ENCODE data around the gene FBXW12. TPM values are rescaled to one million over a fixed set of nuclear protein-coding genes. Genes with fewer than 3 reads are reported as not detected.
"Not testable (repeated sequence)": the region's sequence is repeated elsewhere in the genome, so short reads cannot be mapped to it uniquely, and the experiment has no call there.

FBXW12 gene, protein sequence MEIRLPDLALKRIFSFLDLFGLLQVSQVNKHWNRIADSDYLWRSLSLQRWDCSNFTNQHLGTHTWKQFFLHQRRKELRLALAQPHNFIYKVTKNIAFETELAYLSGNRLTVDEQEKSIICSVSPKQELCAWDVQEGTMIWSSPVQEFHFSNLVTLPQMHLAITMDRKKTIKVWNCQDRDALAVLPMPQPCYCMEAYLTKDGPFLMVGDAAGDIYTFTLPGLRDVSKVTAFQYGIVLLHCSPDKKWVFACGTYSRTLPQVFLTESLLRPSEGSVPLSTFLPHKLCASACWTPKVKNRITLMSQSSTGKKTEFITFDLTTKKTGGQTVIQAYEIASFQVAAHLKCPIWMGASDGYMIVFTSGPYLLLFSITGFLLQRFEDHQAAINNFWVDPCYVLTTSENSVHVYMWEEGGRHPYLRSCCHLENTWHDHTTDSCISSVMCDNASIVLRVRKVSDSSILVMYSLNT
- polyA plus RNA-seq (2013, experiment 1 of 2), result 0.85 TPM
- polyA plus RNA-seq (2013, experiment 2 of 2), result 0.84 TPM

DNA sequence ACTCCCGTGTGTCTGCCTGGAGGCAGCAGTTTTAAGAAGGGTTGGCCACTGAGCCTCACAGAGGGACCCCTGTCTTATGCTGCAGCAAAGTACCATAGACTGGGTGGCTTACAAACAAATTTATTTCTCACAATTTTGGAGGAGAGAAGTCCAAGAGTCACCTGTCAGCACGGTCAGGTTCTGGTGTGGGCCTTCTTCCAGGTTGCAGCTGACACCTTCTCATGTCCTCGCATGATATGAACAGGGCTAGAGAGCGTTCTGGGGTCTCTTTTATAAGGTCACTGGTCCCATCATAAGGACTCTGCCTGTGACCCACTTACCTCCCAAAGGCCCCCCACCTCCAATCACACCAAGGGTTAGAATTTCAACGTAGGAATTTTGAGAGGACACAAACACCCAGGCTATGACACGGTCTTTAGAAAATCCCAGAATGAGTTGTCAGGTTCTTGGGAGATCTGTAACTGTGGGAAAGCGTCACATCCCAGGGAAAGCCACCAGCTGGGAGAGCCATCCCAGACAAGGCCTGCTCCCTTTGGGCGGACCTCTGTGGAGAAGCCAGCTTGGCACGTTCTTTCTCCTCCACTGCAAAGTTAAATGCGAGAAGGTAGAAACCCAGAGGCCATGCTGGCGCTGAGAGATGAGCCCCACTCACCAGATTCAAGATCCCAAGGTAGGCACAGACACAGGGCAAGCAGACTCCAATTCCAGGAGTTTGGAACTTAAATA lies at the start of gene FBXW12:
Gene FBXW12, plus strand, starts transcription at position 569 of the 726 bp plus-strand sequence. CDS start 549 bp downstream, outside the sequence.
- no peak within 1 kb of the TSS for H2AK5ac ChIP-seq (ENCODE audit: low read depth, low read length)
- H3K27ac ChIP-seq (replicated peaks; ENCODE audit: low read length), result no peak within 1 kb of the TSS
- no peaks in the 10 kb centered on the region for H3K36me3 ChIP-seq (replicated peaks in 1 of 2; ENCODE audit: control insufficient read depth in 2 of 2, insufficient read depth in 2 of 2, low read length in 2 of 2)
- no peaks in the 10 kb centered on the region for H3K79me1 ChIP-seq (ENCODE audit: low read depth, low read length)
- no CpG with 5 or more reads among the region's 11 CpGs for WGBS, 2 donors (ENCODE audit: extremely low coverage in 2 of 2, insufficient read length in 2 of 2, insufficient replicate concordance in 1 of 2)
- no peak within 1 kb of the TSS for H3K9ac ChIP-seq (ENCODE audit: low read depth, low read length, poor library complexity)
- no peak within 1 kb of the TSS for H3K23ac ChIP-seq (ENCODE audit: low read depth, low read length, poor library complexity)
- H2BK120ac ChIP-seq (ENCODE audit: low read depth, low read length), result no peak within 1 kb of the TSS
- DNase-seq (ENCODE audit: low spot score), result no peak
- H4K91ac ChIP-seq (ENCODE audit: low read depth, low read length, poor library complexity), result no peak within 1 kb of the TSS
- no peak within 1 kb of the TSS for H2BK5ac ChIP-seq (ENCODE audit: low read length)
- H3K4ac ChIP-seq (ENCODE audit: low read length), result no peak within 1 kb of the TSS
- H3K27me3 ChIP-seq (ENCODE audit: control insufficient read depth in 3 of 3, insufficient read depth in 3 of 3, low read depth in 1 of 3, low read length in 3 of 3), result peaks cover 0 to 21% (median 0%) of the 10 kb centered on the region in 3 experiments
- H3K4me1 ChIP-seq (ENCODE audit: control insufficient read depth in 2 of 2, insufficient read depth in 1 of 2, low read depth in 1 of 2, low read length in 2 of 2), result peaks cover 3 to 12% of the 10 kb centered on the region in 2 donors
- no peak within 1 kb of the TSS for H2BK15ac ChIP-seq (ENCODE audit: low read length)
- H3K4me3 ChIP-seq (ENCODE audit: low read length in 2 of 2), result no peak within 1 kb of the TSS
- no peak within 1 kb of the TSS for H3K4me2 ChIP-seq (ENCODE audit: insufficient read depth, low read length, poor library complexity, severe bottlenecking)
- H2AFZ ChIP-seq (ENCODE audit: low read length), result no peak within 1 kb of the TSS
- no peak within 1 kb of the TSS for H3K14ac ChIP-seq (ENCODE audit: low read length)
- no peak within 1 kb of the TSS for H4K8ac ChIP-seq (ENCODE audit: low read depth, low read length)
- H3K18ac ChIP-seq (ENCODE audit: low read length), result no peak within 1 kb of the TSS
- H2BK12ac ChIP-seq (ENCODE audit: low read length), result no peak within 1 kb of the TSS
- H3K9me3 ChIP-seq (replicated peaks in 1 of 2; ENCODE audit: control insufficient read depth in 2 of 2, insufficient read depth in 1 of 2, low read depth in 1 of 2, low read length in 2 of 2), result no peaks in the 10 kb centered on the region

DNA sequence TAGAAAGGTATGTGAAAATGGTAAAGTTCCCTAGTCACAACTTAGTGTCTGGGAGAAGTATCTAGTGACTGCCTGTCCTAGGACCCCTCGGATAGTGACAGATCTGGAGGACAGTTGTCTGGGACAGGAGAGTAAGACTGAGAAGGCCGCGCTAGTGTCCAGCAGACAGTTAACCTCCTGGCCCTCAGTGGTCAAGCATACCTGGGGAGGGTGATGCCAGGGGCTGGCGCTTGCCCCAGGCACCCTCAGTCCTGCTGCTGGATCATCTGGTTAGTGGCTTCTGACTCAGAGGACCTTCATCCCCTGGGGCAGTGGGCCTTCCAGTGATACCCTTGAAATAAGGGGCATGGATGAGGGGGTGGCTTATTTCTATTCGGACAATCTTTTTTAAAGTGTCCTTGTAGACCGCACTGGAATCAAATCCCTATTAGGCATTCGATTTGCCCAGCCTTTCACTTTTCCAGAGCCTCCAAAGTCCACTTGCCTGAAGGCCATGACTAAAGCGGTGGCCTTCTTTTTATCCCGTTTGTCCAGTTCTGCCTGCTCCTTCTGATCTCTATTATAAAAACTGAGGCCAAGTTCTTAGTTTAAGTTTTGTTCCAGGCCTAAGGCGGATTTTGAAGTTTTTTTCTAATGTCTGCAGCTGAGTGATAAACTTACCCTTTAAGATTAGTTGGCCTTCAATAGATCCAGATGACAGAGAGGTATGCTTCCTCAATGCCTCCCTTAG lies 40.1 kb upstream of the FBXW12 start:
- not testable (repeated sequence) for H3K14ac ChIP-seq (ENCODE audit: low read length); H3K23ac ChIP-seq (ENCODE audit: low read depth, low read length, poor library complexity)
- no CpG with 5 or more reads among the region's 10 CpGs for WGBS, 2 donors (ENCODE audit: extremely low coverage in 2 of 2, insufficient read length in 2 of 2, insufficient replicate concordance in 1 of 2)

DNA sequence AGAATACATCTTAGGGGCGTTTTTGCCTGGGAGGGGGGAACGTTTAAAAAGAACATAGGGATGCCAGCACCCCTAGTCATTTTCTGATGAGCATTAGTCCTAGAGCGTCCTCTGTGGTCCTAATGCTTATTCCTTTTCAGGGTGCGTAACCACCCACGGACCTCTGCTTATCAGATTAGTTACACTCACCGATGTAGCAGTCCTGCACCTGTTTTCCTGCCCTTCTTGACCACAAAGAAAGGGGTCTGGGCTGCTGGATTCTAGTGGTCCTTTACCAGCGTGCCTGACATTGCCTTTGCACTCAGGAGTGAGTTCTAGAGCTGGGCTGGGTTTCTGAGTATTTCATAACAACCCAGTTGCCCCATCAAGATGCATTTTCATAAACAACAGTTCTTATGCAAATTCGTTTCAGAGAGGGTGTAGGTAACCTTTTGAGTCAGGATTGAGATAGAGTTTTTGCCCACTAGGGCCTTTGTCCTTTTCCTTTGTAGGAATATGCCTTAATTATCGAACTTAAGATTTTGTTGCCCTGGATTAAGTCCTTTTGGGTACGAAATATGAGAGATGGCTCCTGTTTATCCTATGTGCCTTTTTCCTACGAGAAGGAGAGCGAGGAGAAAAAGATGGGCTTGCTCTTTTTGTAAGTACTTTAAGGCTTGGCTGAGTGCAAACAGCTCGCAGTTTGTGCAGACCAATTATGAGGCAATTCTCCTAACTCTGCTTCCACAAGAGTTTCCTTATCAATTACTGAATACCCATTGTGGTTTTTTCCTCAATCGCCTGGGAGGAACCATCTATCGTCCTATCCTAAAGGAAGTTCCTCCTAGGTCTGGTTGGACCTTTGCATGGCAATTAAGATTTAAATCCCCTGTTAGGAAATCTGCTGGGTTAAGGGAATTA lies 38.4 kb upstream of the FBXW12 start, which contains the start of gene SPINK8:
Gene SPINK8, minus strand, starts transcription at position 316 of the 900 bp plus-strand sequence. CDS start 5,320 bp downstream, outside the sequence.
- no CpG with 5 or more reads among the region's 15 CpGs for WGBS, 2 donors (ENCODE audit: extremely low coverage in 2 of 2, insufficient read length in 2 of 2, insufficient replicate concordance in 1 of 2)
- not testable (repeated sequence) for H3K36me3 ChIP-seq (replicated peaks in 1 of 2; ENCODE audit: control insufficient read depth in 2 of 2, insufficient read depth in 2 of 2, low read length in 2 of 2); H3K18ac ChIP-seq (ENCODE audit: low read length); H3K27ac ChIP-seq (replicated peaks; ENCODE audit: low read length); H2BK15ac ChIP-seq (ENCODE audit: low read length); H2BK120ac ChIP-seq (ENCODE audit: low read depth, low read length); DNase-seq (ENCODE audit: low spot score); H3K4me3 ChIP-seq (ENCODE audit: low read length in 2 of 2); H3K4ac ChIP-seq (ENCODE audit: low read length); H3K23ac ChIP-seq (ENCODE audit: low read depth, low read length, poor library complexity); H3K9ac ChIP-seq (ENCODE audit: low read depth, low read length, poor library complexity); H3K79me1 ChIP-seq (ENCODE audit: low read depth, low read length); H2AFZ ChIP-seq (ENCODE audit: low read length); H2AK5ac ChIP-seq (ENCODE audit: low read depth, low read length); H2BK5ac ChIP-seq (ENCODE audit: low read length); H3K9me3 ChIP-seq (replicated peaks in 1 of 2; ENCODE audit: control insufficient read depth in 2 of 2, insufficient read depth in 1 of 2, low read depth in 1 of 2, low read length in 2 of 2); H4K91ac ChIP-seq (ENCODE audit: low read depth, low read length, poor library complexity); H3K27me3 ChIP-seq (ENCODE audit: control insufficient read depth in 3 of 3, insufficient read depth in 3 of 3, low read depth in 1 of 3, low read length in 3 of 3); H3K4me2 ChIP-seq (ENCODE audit: insufficient read depth, low read length, poor library complexity, severe bottlenecking); H2BK12ac ChIP-seq (ENCODE audit: low read length); H3K4me1 ChIP-seq (ENCODE audit: control insufficient read depth in 2 of 2, insufficient read depth in 1 of 2, low read depth in 1 of 2, low read length in 2 of 2); H3K14ac ChIP-seq (ENCODE audit: low read length); H4K8ac ChIP-seq (ENCODE audit: low read depth, low read length)

More for the DNA sequence above, 40.1 kb upstream of the FBXW12 start:
- not testable (repeated sequence) for H3K4me2 ChIP-seq (ENCODE audit: insufficient read depth, low read length, poor library complexity, severe bottlenecking); H2BK120ac ChIP-seq (ENCODE audit: low read depth, low read length); H2AK5ac ChIP-seq (ENCODE audit: low read depth, low read length); H3K36me3 ChIP-seq (replicated peaks in 1 of 2; ENCODE audit: control insufficient read depth in 2 of 2, insufficient read depth in 2 of 2, low read length in 2 of 2); H3K4me3 ChIP-seq (ENCODE audit: low read length in 2 of 2); H3K9me3 ChIP-seq (replicated peaks in 1 of 2; ENCODE audit: control insufficient read depth in 2 of 2, insufficient read depth in 1 of 2, low read depth in 1 of 2, low read length in 2 of 2); H3K18ac ChIP-seq (ENCODE audit: low read length); H2BK15ac ChIP-seq (ENCODE audit: low read length); H2BK12ac ChIP-seq (ENCODE audit: low read length); H4K91ac ChIP-seq (ENCODE audit: low read depth, low read length, poor library complexity); DNase-seq (ENCODE audit: low spot score); H2BK5ac ChIP-seq (ENCODE audit: low read length); H2AFZ ChIP-seq (ENCODE audit: low read length); H3K27ac ChIP-seq (replicated peaks; ENCODE audit: low read length); H3K79me1 ChIP-seq (ENCODE audit: low read depth, low read length); H3K9ac ChIP-seq (ENCODE audit: low read depth, low read length, poor library complexity); H3K4ac ChIP-seq (ENCODE audit: low read length); H3K4me1 ChIP-seq (ENCODE audit: control insufficient read depth in 2 of 2, insufficient read depth in 1 of 2, low read depth in 1 of 2, low read length in 2 of 2); H3K27me3 ChIP-seq (ENCODE audit: control insufficient read depth in 3 of 3, insufficient read depth in 3 of 3, low read depth in 1 of 3, low read length in 3 of 3); H4K8ac ChIP-seq (ENCODE audit: low read depth, low read length)
